ENCODE results near the gene PNPLA1.

PNPLA1 gene

DNA sequence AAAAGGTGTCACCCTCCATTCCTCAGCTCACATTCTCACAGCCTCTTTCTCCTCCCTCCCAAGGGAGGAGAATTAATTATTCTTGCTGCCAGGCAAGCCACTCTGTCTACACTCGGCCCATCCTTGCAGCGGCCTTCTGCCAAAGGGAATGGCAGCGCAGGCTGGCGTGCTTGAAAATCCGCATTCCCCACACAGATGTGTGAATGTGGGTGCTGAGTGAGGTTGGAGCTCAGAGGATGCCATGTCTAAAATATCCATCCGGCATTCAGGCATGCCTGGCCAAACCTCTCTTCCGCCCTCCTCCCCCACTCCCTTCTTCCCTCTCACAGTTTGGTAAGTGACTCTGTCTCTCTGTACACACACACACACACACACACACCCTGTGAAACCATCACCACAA, 27.7 kb downstream of the PNPLA1 start:
- H3K4me3 ChIP-seq (ENCODE audit: low read depth, low read length), result no peak overlapping the region
- TF ChIP-seq, protein P1, sequence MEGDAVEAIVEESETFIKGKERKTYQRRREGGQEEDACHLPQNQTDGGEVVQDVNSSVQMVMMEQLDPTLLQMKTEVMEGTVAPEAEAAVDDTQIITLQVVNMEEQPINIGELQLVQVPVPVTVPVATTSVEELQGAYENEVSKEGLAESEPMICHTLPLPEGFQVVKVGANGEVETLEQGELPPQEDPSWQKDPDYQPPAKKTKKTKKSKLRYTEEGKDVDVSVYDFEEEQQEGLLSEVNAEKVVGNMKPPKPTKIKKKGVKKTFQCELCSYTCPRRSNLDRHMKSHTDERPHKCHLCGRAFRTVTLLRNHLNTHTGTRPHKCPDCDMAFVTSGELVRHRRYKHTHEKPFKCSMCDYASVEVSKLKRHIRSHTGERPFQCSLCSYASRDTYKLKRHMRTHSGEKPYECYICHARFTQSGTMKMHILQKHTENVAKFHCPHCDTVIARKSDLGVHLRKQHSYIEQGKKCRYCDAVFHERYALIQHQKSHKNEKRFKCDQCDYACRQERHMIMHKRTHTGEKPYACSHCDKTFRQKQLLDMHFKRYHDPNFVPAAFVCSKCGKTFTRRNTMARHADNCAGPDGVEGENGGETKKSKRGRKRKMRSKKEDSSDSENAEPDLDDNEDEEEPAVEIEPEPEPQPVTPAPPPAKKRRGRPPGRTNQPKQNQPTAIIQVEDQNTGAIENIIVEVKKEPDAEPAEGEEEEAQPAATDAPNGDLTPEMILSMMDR (IDR thresholded peaks at IDR 0.05; ENCODE audit: low read depth, low read length), result no peak

- TF ChIP-seq, protein P1 (IDR thresholded peaks at IDR 0.05; ENCODE audit: low read depth, low read length), result no peak
These were observed 28.2 kb downstream of the PNPLA1 start for GRCh38 chr6:36298027-36298426.

DNA sequence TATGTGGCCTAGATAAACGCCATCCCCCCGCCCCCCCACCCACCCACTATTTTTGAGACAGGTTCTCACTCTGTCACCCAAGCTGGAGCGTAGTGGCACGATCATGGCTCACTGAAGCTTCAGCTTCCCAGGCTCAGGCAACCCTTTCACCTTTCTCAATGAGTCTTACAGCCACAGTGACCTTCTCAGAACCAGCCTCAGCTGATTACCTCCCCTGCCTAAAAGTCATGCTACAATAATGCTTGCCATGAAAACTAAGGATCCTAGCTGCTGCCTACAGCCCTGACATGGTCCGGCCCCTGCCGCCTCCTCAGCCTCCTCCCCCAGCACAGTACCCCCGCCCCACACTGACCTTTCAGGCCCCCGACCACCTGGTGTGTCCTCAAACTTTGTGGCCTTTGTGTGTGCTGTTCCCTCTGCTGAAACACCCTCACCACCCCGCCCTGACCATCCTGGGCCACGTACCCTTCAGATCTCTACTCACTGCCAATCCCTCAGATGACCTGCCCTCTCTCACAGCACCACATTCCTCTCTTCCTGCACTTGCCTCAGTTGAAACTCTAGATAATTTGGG, 31.3 kb downstream of the PNPLA1 start:
- no peak overlapping the region for H3K4me3 ChIP-seq (ENCODE audit: low read depth, low read length)
- TF ChIP-seq, protein P1 (IDR thresholded peaks at IDR 0.05; ENCODE audit: low read depth, low read length), result no peak

More at GRCh38 chr6:36298027-36298426, 28.2 kb downstream of the PNPLA1 start:
- no peak overlapping the region for H3K4me3 ChIP-seq (ENCODE audit: low read depth, low read length)

DNA sequence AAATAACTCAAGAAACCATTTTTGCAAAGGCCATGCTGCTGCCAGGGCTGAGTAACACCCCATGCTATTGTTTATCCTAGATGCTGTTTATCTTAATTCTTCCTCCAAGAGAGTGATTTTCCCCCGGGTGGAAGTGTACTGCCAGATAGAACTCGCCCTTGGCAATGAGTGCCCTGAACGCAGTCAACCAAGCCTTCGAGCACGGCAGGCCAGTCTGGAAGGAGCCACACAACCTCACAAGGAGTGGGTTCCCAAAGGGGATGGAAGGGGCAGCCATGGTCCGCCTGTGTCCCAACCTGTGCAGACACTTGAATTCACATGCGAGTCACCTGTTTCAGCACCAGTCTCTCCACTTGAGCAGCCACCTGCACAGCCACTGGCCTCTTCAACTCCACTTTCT, 31.9 kb downstream of the PNPLA1 start:
- H3K4me3 ChIP-seq (ENCODE audit: low read depth, low read length), result no peak overlapping the region
- TF ChIP-seq, protein P1 (IDR thresholded peaks at IDR 0.05; ENCODE audit: low read depth, low read length), result no peak

DNA sequence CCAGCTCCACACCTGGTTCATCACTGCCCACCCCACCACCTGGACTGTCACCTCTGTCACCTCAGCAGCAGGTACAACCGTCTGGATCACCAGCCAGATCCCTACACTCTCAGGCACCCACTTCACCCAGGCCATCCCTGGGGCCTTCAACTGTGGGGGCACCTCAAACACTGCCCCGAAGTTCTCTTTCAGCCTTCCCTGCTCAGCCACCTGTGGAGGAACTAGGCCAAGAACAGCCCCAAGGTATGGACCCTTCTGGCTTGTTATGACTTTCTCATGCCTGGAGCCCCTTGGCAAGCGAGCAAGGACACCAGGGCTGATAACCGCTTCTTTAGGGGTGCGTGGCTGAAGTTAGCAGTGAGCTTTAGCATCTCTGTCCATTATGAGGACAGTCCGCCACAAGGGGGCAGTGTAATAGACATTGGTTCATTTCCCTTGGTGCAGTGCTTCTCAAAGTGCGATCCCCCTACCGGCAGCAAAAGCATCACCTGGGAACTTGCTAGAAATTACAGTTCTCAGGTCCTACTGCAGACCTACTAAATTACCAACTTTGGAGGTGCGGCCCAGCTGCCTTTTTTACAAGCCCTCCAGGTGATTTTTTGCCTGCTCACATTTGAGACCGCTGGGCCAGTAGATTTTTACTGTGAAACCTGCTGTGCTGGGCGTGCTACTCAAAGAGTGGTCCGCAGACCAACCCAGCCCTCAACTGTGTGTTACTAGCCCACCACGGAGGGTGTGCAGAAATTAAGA, 32.5 kb downstream of the PNPLA1 start:
- TF ChIP-seq, protein P1 (IDR thresholded peaks at IDR 0.05; ENCODE audit: low read depth, low read length), result peak; percentile 93
- no peak overlapping the region for H3K4me3 ChIP-seq (ENCODE audit: low read depth, low read length)

DNA sequence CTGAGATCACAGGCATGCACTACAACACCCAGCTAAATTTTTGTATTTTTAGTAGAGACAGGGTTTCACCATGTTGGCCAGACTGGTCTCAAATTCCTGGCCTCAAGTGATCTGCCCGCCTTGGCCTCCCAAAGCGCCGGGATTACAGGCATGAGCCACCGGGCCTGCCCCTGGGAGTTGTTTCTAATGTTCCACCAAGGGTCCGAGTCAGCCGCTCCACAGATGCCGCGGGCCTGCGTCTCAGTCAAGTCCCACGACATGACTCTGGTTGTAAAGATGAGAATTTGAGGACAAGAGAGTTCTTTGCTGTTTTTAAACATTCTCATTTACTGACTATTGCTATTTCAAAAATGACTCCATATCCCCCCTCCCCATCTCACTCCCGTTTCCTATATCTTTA, 36.0 kb downstream of the PNPLA1 start:
- TF ChIP-seq, protein P1 (IDR thresholded peaks at IDR 0.05; ENCODE audit: low read depth, low read length), result no peak
- no peak overlapping the region for H3K4me3 ChIP-seq (ENCODE audit: low read depth, low read length)

DNA sequence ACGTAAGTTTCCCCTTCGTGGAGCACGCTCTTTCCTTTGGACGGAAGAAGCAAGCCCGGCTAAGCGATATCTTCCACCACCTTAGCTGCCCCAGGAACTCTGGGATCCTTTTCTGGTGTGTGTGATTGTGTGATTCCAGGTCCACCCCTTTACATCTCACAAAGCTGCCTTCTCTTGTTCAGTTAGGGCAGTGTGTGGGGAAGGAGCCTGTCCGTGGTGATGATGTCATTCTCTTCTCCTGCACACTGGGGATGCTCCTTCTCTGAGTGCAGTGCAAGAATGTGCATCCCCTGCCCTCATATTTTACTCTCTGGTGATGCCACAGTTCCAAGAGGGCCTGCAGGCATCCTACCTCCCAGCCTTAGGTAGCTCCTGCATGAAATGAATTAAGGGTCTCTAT, 36.5 kb downstream of the PNPLA1 start:
- H3K4me3 ChIP-seq (ENCODE audit: low read depth, low read length), result no peak overlapping the region
- TF ChIP-seq, protein P1 (IDR thresholded peaks at IDR 0.05; ENCODE audit: low read depth, low read length), result no peak

Measured in WI38 (cell line).